ENCODE results near the gene CPNE2.

- TF ChIP-seq POLR2A (IDR thresholded peaks at IDR 0.05; ENCODE audit: low read depth) = no peak
- TF ChIP-seq CTCF (IDR thresholded peaks at IDR 0.05) = no peak
- no peak for TF ChIP-seq POLR2AphosphoS5 (IDR thresholded peaks at IDR 0.05)
Observed at GRCh38 chr16:57191056-57191571, 98.7 kb downstream of the CPNE2 start.
